GM21528 (cell line): ENCODE results near the gene SLC35B1.
A peak's percentile ranks its signal among the peaks of the same experiment; 100 is the strongest.

Experiments used
- ATAC-seq: cut with Tn5 transposase; IDR thresholded peaks from one replicate; pipeline ENCODE4 v1.9.1; 2021; ENCODE audit warnings: mild to moderate bottlenecking, moderate library complexity; ENCODE audit not compliant: unreplicated experiment, low FRiP score

The SLC35B1 gene

DNA sequence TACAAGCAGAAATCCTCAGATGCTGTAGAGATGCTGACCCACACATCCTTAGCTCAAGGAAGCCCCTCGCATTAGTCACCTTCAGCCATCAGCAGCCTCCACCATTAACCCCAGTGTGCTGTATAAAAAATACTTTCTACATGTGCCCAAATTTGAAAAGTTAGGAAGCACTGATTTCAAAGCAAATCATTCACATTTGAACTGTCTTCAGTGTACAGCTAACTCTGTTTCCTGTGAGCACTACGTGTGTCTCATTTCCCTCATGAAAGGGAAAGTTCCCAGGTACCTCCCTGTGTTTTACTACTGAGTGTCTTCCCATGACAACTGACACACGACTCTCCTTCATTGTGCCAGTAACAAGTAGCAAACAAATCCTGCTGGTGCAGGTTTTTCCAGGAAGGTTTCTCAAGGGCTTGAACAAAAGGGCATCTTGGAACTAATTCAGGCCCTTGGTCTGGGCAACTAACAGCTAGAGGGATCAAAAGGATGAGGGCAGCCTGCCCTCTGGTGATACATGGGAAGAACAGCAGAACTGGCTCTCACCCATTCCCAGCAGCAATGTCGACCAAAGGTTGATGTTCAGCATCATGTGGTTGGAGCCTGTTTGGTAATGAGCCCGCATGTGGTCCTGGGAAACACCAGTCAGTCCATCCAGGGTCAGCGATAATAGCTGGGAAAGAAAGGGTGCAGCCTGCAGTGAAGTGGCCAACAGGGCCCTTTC, 4.0 kb downstream of the SLC35B1 start:
- no peak for ATAC-seq

DNA sequence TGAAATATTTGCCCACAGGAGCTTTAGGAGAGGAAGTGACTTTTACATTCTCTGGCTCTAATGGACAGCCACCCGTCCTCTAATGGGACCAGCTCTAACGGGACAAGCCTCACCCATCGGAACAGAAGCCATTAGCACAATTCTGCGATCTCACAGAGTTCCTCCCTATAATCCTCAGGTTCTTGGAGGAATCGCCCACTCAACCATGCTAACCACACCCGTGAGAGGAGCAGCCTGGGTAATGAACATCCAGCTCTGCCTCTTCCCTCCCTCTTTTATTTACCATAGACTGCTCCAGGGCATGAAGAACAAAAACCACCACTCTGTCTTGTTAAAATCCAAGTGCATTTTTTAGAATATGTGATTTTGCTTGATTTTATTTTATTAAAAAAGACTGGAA, 6.8 kb downstream of the SLC35B1 start:
- ATAC-seq = no peak

DNA sequence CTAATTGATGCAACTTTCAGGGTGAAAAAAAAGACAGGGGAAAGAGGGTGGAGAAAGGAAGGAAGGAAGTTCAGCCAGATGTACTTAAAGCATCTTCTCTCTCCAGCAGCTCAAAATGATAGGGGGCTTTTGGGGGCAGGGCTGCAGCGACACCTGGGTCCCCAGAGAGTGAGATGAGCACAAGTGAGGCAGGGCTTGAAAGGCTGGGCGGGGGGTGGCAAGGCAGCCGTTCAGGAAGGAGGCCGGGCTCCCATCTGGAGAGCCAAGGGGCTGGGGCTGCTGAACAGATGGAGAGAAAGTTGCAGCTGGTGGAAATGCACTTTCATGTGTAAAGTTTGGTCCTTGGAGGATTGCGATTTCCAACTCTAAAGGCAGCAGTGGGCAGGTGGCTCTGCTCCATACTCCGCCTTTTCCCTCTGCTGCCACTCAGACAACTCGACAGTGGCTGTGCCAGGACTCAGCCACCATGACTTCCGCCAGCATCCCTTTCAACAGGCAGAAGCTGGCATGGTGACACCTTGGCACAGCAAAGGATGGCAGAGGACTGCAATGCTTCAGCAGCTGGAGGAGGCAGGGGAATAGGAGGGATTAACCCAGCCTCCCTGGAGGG, 7.7 kb downstream of the SLC35B1 start:
- ATAC-seq = no peak

DNA sequence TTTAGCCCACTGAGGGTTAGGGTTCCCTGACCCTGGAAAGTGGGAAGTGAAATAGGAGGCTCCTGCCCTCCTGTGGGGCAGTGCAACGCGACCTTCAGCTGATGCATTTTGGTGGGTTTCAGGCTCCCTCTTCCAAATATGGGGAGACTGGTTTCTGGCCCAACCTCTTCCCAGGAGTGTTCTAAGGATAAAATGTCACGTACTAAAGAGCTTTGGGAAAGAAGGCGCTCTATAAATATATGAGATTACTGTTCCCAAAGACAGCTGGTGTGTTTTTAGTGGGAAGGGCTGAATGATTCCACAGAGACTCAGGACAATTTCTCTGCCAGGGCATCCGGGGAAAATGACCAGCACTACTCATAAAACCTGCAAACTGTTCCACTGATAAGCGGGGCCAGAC, 9.8 kb downstream of the SLC35B1 start:
- ATAC-seq = no peak

GRCh38 chr17:49696233-49696761, 11.5 kb downstream of the SLC35B1 start:
- no peak for ATAC-seq

DNA sequence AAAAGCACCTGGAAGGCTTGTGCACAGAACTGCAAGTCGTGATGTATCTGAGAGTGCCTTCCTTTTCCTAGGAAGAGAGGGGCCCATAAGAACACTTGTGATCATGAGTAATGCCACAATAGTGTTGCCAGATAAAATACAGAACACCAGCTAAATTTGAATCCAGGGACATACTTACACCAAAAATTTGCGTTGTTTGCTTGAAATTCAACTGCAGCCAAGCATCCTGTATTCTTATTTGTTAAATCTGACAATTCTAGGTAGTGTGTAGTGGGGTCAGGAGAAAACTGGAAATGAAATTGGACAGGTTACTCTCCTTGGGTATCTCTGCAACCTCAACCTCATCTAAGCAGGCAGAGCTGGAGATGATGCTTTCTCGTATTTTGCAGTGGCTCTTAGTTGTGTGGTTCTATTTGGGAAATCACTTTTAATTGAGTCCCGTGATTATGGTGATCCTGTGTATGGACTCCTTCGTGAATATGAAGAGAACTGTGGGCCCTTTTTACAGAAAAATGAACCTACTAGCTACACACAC, 12.0 kb downstream of the SLC35B1 start:
- no peak for ATAC-seq

- no peak for ATAC-seq
Measured at GRCh38 chr17:49694847-49695697, 12.7 kb downstream of the SLC35B1 start.

GRCh38 chr17:49692751-49693150, 15.0 kb downstream of the SLC35B1 start:
- ATAC-seq = no peak

- ATAC-seq = no peak
Measured at GRCh38 chr17:49691677-49692191, 16.0 kb downstream of the SLC35B1 start.

DNA sequence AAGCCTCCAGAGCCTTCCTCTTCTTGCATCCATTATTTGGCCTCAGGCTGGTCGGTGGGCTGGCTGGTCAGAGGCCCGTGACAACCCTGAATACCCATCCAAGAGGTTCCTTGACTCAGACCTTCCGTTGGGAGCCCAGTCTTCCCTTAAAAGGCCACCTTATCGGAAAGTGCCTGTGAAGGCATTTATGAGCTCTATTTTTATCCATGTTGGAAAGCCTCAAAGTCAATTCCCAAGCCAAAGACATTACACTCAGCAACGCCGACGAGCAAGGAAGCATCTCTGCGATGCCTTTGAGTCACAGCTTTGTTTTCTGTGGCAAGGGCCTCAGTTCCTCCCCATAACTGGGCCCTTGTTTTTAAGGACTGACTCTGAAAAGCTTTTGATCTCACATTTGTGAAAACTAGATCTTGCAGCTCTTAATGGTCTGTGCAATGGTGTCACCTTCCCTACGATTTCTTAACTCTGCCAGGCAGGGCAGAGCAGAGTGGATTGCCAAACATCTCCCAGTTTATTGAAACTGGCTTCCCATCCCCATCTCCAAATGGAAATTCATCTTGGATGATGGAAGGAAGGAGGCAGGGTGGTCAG, 16.6 kb downstream of the SLC35B1 start:
- no peak for ATAC-seq

DNA sequence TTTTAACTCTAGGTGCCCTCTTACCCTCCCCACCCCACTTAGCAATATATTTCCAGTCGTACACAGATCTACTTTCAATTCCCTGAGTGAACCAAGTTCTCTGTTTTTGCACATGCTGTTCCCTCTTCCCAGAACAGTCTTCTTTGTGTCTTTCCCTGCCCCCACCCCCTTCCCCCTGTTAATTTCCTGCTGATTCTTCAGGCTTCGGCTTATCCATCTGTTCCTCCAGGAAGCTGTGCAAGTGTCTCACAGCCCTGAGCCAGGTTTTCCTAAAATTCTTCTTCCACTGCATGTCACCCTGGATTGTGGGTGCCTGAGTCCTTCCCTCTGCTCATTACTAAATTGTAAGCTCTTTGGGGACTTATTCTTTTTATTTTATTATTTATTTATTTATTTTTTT, 17.5 kb downstream of the SLC35B1 start:
- ATAC-seq = no peak

DNA sequence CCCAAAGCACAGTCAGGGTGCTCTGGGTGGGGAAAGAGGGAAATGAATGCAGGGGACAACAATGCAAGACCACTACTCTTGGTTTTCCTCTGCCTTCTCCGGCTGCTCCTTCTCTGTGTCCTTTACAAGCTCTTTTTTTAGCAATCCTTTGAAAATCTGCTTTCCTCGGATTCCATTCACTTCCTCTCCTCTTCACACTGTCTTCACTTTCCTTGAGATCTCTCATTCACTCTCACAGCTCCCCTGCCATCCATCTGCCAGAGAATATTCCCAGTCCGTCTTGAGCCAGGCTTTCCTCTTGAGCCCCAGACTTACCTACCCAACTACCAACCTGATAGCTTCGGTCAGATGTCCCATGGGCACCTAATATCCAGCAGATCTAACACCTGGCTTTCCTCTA, 18.9 kb downstream of the SLC35B1 start:
- no peak for ATAC-seq

GRCh38 chr17:49687878-49688491, 19.8 kb downstream of the SLC35B1 start:
- ATAC-seq = no peak

DNA sequence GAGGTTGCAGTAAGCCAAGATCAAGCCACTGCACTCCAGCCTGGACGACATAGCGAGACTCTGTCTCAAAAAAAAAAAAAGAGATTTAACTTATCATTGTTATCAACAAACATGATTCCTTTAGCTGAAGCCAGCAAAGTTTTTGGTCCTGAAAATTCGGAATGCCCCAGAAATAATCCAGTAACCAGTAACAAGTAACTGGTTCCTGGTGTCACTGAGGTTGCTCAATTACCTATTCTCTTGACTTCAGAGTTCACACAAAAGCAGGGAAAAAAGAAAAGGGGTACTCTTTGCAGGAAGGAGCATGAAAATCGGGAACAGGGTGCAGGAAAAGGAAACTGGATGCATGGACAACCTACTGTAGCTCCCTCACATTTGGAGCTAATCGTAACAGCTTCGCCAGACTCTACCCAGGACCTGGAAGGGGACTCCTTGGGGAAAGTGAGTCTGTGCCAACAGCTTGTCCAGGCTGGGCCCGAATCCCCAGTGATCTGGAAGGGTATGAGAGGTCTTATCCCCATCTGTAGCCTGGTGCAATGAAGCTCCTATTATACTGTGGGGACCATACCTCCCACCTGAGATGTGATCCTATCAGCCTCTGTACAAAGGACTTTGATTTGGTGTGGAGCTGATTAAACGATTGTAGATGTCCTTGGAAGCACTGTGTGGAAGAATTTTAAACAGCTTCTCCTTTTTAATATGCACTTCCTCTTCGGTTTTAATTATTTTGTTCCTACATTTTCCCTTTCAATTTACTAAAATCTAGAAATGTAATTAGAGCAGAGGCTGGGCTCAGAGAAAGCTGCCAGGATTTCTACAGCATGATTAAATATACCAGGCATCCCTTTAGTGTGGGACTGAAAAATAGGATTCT, 26.4 kb downstream of the SLC35B1 start:
- no peak for ATAC-seq

DNA sequence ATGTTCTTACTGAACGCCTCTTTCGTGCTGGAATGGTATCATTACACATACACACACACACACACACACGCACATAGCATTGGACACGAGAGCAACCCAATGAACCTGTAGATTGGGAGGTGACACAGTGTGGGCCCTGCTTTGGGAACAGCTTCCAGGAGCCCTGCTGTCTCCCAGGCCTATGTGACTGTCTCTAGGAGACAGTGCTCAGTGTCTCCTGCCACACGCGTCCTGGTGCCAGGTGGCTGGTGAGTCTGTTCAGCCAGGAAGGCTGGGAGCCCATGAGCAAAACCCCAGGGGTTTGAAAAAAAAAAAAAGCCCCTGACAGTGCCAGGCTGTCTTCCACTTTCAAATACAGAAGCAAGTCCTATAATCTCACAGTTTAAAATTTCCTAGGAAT, 27.4 kb downstream of the SLC35B1 start:
- no peak for ATAC-seq

- peak; percentile 82 for ATAC-seq
Measured at GRCh38 chr17:49677933-49678847, 29.6 kb downstream of the SLC35B1 start, which contains the start of gene SPOP. Gene SPOP, minus strand, starts transcription at chr17:49678097. Its CDS starts 55,287 bp downstream, at chr17:49622810.

DNA sequence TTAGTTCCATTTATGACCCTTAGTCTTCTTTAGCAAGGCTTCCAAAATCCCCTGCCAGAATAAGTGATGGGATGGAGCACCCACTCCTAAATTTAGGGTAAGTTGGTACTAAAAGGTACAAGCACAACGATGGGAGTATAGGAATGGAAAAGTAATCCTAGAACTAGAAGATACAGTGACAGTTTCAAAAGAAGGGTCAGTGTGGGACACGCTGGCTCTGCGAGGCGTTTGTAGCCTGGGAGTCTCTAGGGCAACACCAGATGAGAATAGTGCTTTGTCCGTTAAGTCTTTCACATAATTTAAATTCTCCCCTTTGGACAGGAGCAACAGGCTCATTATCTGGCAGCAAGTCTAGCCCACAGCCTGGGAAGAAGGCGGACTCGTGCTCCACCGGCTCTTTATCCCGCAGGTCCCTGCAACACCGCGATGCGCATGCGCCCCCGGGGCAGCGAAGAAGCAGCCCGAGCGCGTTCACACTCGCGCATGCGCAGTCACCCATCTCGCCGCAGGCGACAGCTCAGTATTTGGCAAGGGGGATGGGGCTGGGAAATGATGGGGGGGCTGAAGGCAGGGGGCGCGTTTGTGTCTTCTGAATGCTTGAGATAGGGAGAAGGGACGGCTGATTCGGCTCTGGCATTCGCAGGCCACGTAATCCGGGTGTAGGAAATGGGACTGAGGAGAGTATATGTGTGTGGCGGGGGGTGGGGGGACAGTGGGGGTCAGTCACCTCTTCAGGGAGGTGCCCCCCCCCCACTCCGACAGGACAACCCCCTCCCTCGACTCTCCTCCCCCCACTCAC, 30.4 kb downstream of the SLC35B1 start:
- peak; percentile 48 for ATAC-seq
